Spleen (tissue), 3 donors: ENCODE results near the gene TAOK3.

Source experiments
- POLR2A ChIP-seq, 3 donors: fragments of 450-650 bp; IDR thresholded peaks; one replicate each; pipeline ENCODE4 v1.5.1; 2017; ENCODE audit warnings: antibody characterized with exemption in 3 of 3, mild to moderate bottlenecking in 1 of 3
- POLR2AphosphoS5 ChIP-seq, 3 donors: sonication (generic); formaldehyde crosslinking; IDR thresholded peaks; one replicate each; pipeline ENCODE4 v1.5.1; 2017; ENCODE audit warnings: antibody characterized with exemption in 3 of 3

- TF ChIP-seq POLR2AphosphoS5 (IDR thresholded peaks at IDR 0.05), result no peak
- TF ChIP-seq POLR2A (IDR thresholded peaks at IDR 0.05), result no peak
These were observed 253.2 kb downstream of the TAOK3 start for GRCh38 chr12:118119449-118119879.
